NB4 (cell line): Measurements from ENCODE around the gene TBC1D26.
"Not testable (repeated sequence)": the region's sequence is repeated elsewhere in the genome, so short reads cannot be mapped to it uniquely, and the experiment has no call there.

Experiments
- DNase-seq: peaks from one replicate; pipeline ENCODE4 v3.0.0; 2010; ENCODE audit warnings: low read depth
- H3K4me3 ChIP-seq: one replicate; pipeline ENCODE4 v1.5.1; 2011; ENCODE audit warnings: mild to moderate bottlenecking, low read depth, low read length, moderate library complexity
- MYC ChIP-seq: IDR thresholded peaks from 2 replicates; pipeline ENCODE4 v1.6.1; 2011; ENCODE audit warnings: low read depth, low read length
- POLR2A ChIP-seq: IDR thresholded peaks from 2 replicates; pipeline ENCODE4 v1.6.1; 2011; ENCODE audit warnings: mild to moderate bottlenecking; ENCODE audit not compliant: insufficient read length; ENCODE audit errors: extremely low read depth
- TF ChIP-seq, protein P1 (sequence below): IDR thresholded peaks from one replicate; pipeline ENCODE4 v1.5.1; 2012; ENCODE audit warnings: low read depth, low read length
- TF ChIP-seq, protein P2 (sequence below): IDR thresholded peaks from 2 replicates; pipeline ENCODE4 v1.6.1; 2011; ENCODE audit warnings: low read depth, low read length

TBC1D26 gene

DNA sequence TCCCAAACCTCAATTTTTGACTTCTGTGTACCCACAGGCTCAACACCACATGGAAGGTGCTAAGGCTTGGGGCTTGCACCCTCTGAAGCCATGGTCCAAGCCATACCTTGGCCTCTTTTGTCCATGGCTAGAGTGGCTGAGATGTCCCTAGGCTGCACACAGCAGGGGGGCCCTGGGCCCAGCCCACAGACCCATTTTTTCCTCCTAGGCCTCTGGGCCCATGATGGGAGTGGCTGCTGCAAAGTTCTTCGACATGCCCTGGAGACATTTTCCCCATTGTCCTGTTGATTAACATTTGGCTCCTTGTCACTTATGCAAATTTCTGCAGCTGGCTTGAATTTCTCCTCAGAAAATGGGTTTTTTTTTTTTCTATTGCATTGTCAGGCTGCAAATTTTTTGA lies 47.0 kb downstream of the TBC1D26 start:
- TF ChIP-seq, protein P1, sequence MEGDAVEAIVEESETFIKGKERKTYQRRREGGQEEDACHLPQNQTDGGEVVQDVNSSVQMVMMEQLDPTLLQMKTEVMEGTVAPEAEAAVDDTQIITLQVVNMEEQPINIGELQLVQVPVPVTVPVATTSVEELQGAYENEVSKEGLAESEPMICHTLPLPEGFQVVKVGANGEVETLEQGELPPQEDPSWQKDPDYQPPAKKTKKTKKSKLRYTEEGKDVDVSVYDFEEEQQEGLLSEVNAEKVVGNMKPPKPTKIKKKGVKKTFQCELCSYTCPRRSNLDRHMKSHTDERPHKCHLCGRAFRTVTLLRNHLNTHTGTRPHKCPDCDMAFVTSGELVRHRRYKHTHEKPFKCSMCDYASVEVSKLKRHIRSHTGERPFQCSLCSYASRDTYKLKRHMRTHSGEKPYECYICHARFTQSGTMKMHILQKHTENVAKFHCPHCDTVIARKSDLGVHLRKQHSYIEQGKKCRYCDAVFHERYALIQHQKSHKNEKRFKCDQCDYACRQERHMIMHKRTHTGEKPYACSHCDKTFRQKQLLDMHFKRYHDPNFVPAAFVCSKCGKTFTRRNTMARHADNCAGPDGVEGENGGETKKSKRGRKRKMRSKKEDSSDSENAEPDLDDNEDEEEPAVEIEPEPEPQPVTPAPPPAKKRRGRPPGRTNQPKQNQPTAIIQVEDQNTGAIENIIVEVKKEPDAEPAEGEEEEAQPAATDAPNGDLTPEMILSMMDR = no peak
- H3K4me3 ChIP-seq = no peak overlapping the region
- no peak for DNase-seq

DNA sequence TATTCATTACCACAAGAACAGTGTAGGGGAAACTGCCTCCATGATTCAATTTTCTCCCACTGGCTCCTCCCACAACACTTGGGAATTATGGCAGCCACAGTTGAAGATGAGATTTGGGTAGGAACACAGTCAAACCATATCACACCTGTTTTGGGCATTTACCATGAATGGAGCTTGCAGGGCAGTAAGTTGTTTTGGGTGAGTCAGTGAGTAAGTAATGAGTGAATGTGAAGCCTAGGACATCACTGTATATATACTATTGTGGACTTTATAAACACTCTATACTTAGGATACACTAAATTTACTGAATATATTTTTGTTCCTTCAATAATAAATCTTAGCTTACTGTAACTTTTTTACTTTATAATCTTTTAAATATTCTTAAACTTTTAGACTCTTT lies 48.1 kb downstream of the TBC1D26 start:
- TF ChIP-seq, protein P2, sequence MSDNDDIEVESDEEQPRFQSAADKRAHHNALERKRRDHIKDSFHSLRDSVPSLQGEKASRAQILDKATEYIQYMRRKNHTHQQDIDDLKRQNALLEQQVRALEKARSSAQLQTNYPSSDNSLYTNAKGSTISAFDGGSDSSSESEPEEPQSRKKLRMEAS = no peak
- TF ChIP-seq, protein P1 = no peak
- TF ChIP-seq POLR2A (no peak), MYC (no peak)
- no peak overlapping the region for H3K4me3 ChIP-seq
- no peak for DNase-seq

DNA sequence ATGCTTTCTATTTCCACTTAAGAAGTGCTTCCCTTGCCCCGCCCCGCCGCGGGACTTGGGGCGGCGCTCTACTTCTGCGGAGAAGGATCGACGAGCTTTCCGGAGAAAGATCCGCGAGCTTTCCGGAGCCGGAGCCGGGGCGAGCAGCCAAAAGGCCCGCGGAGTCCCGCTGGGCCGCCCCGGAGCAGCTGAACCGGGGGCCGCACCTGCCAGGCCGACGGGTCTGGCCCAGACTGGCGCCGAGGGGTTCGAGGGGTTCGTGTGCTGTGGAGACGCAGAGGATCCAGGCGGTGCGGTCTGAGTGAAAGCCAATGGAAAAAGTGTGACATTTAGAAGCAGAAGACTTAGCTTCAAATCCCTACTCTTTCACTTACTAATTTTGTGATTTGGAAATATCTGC lies 50.8 kb downstream of the TBC1D26 start:
- no peak for DNase-seq
- TF ChIP-seq, protein P2 = no peak
- TF ChIP-seq, protein P1 = no peak
- TF ChIP-seq POLR2A = no peak
- TF ChIP-seq MYC = no peak
- H3K4me3 ChIP-seq = no peak overlapping the region

DNA sequence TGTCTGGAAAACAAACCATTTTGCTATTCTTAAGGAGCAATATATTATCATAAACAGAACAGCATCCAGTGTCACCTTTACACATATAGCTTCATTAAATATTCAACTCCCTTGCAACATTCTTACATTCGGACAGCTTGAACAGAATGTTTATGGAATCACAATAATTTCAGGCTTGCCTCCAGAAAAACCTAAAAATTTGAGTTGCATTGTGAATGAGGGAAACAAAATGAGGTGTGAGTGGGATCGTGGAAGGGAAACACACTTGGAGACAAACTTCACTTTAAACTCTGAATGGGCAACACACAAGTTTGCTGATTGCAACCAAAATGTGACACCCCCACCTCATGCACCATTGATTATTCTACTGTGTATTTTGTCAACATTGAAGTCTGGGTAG lies 51.4 kb downstream of the TBC1D26 start:
- H3K4me3 ChIP-seq = no peak overlapping the region
- no peak for DNase-seq
- TF ChIP-seq, protein P1 = no peak
- TF ChIP-seq, protein P2 = no peak
- no peak for TF ChIP-seq MYC
- TF ChIP-seq POLR2A = no peak

DNA sequence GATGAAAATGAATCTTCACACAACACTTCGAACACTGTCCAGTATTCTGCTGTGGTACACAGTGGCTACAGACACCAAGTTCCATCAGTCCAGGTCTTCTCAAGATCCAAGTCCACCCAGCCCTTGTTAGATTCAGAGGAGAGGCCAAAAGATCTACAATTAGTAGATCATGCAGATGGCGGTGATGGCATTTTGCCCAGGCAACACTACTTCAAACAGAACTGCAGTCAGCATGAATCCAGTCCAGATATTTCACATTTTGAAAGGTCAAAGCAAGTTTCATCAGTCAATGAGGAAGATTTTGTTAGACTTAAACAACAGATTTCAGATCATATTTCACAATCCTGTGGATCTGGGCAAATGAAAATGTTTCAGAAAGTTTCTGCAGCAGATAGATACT lies 52.3 kb downstream of the TBC1D26 start:
- not testable (repeated sequence) for H3K4me3 ChIP-seq, DNase-seq

DNA sequence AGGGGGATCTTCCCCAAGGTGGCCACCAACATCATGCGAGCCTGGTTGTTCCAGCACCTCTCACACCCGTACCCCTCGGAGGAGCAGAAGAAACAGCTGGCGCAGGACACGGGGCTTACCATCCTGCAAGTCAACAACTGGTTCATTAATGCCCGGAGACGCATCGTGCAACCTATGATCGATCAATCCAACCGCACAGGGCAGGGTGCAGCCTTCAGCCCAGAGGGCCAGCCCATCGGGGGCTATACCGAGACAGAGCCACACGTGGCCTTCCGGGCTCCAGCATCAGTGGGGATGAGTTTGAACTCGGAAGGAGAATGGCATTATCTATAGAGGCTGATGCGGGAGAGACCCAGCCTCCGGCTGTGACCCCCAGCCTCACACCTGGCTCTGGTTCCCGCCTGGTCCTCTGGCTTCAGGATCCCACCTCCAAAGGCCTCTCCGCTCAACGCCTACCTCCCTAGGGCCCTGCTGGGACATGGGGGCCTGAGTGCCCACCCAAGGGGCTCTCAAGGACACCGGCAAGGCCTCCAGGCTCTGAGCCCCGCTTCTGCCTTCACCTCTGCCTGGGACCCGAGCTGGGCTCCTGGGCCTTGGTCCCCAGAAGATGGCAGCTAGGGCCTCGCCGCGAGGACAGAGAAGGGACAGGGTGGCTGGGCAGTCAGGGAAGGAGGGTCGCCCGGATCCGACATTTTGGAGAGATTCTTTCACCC lies 55.4 kb downstream of the TBC1D26 start:
- not testable (repeated sequence) for H3K4me3 ChIP-seq, DNase-seq

DNA sequence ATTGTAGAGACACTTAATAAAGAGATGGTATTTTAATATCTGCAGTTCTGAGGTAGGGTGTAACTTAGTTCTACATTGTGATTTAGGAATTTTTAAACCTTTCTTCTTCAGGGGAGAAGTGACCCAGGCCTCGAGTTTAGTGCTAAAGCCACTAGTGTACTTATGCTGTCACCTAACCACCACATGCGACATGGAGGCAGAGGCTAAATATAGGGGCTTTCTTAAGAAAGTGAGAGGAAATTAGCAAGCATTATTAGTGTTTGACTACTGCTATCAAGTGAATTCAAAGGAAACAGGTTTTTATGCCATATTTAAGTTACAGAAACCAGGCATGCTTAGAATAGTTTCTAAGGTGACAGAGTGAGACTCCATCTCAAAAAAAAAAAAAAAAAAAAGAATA lies 56.3 kb downstream of the TBC1D26 start:
- DNase-seq, H3K4me3 ChIP-seq: not testable (repeated sequence)
